H1 (cell line): Measurements from ENCODE around the gene NR5A1. TPM values are rescaled to one million over a fixed set of nuclear protein-coding genes. Genes with fewer than 3 reads are reported as not detected.

Experiments used
- CTCF ChIA-PET: fragments of 300-600 bp; sonication (Branson Sonifier 250); formaldehyde crosslinking; loops from one replicate; lab custom pipeline; 2021; ENCODE audit not compliant: partially characterized antibody; lab: Charles Lee
- POLR2A ChIA-PET: fragments of 300-600 bp; sonication (Branson Sonifier 250); formaldehyde crosslinking; loops from one replicate; lab custom pipeline; 2021; ENCODE audit warnings: inconsistent platforms; ENCODE audit not compliant: partially characterized antibody; lab: Charles Lee
- DNase-seq, 2 experiments: peaks; one replicate each; pipeline versions ENCODE4 v3.0.0 to v3.0.0-alpha.2; 2010 to 2022; ENCODE audit warnings: low spot score in 2 of 2, low read depth in 1 of 2, mixed read lengths in 1 of 2
- FAIRE-seq: peaks from 2 replicates; lab custom pipeline; 2011; peaks lifted over from hg19 to GRCh38; lab: Jason Lieb, UNC
- H2AFZ ChIP-seq: 2 replicates; pipeline ENCODE4 v1.8.1; 2012; ENCODE audit warnings: low read length, inconsistent platforms
- H2AK5ac ChIP-seq: 2 replicates; pipeline ENCODE4 v1.6.1; 2013; ENCODE audit warnings: low read depth, low read length
- H2BK120ac ChIP-seq: replicated peaks from 2 replicates; pipeline ENCODE3; 2013; ENCODE audit warnings: low read depth, low read length, inconsistent platforms
- H2BK12ac ChIP-seq: 2 replicates; pipeline ENCODE4 v1.6.1; 2013; ENCODE audit warnings: low read depth, low read length
- H2BK15ac ChIP-seq: 2 replicates; pipeline ENCODE4 v1.6.1; 2013; ENCODE audit warnings: low read length
- H2BK20ac ChIP-seq: 2 replicates; pipeline ENCODE4 v1.6.1; 2013; ENCODE audit warnings: low read length
- H2BK5ac ChIP-seq: 2 replicates; pipeline ENCODE4 v1.6.1; 2013; ENCODE audit warnings: low read depth, low read length
- H3K14ac ChIP-seq: 2 replicates; pipeline ENCODE4 v1.6.1; 2013; ENCODE audit warnings: inconsistent platforms; ENCODE audit not compliant: insufficient read length
- H3K18ac ChIP-seq: 2 replicates; pipeline ENCODE4 v1.6.1; 2013; ENCODE audit warnings: low read length; ENCODE audit errors: extremely low read depth
- H3K23ac ChIP-seq: 2 replicates; pipeline ENCODE4 v1.6.1; 2013; ENCODE audit warnings: inconsistent platforms; ENCODE audit not compliant: insufficient read length
- H3K23me2 ChIP-seq: 2 replicates; pipeline ENCODE4 v1.6.1; 2013; ENCODE audit warnings: low read depth, low read length
- H3K27ac ChIP-seq: 2 replicates; pipeline ENCODE4 v1.6.1; 2011; ENCODE audit warnings: low read depth, low read length, inconsistent platforms
- H3K27me3 ChIP-seq, 4 experiments: replicated peaks in 1 of 4; 1 replicate in 1 of 4; 2 replicates in 3 of 4; pipeline versions ENCODE4 v1.6.1 to v1.8.1; 2011 to 2013; ENCODE audit warnings: low read length in 3 of 4, mild to moderate bottlenecking in 3 of 4, inconsistent platforms in 2 of 4, mixed read lengths in 2 of 4, moderate library complexity in 1 of 4; ENCODE audit not compliant: control insufficient read depth in 3 of 4, insufficient read depth in 3 of 4; ENCODE audit errors: extremely low read depth in 1 of 4
- H3K36me3 ChIP-seq, 4 experiments: 2 replicates each; pipeline versions ENCODE4 v1.6.1 to v1.8.1; 2011 to 2013; ENCODE audit warnings: mild to moderate bottlenecking in 4 of 4, low read length in 3 of 4, moderate library complexity in 2 of 4, control low read depth in 1 of 4, inconsistent platforms in 1 of 4; ENCODE audit not compliant: insufficient read depth in 4 of 4, control insufficient read depth in 2 of 4
- H3K4ac ChIP-seq: replicated peaks from 2 replicates; pipeline ENCODE3; 2013; ENCODE audit warnings: low read length, low read depth, mixed read lengths, inconsistent platforms; ENCODE audit not compliant: insufficient read length
- H3K4me1 ChIP-seq, 4 experiments: replicated peaks in 1 of 4; 1 replicate in 1 of 4; 2 replicates in 3 of 4; pipeline versions ENCODE4 v1.6.1 to v1.8.1; 2011 to 2013; ENCODE audit warnings: low read length in 3 of 4, inconsistent platforms in 2 of 4, mixed read lengths in 1 of 4; ENCODE audit not compliant: insufficient read depth in 4 of 4, control insufficient read depth in 3 of 4
- H3K4me2 ChIP-seq, 2 experiments: 2 replicates each; pipeline versions ENCODE4 v1.6.1 to v1.8.1; 2011 to 2013; ENCODE audit warnings: low read depth in 2 of 2, low read length in 2 of 2, control low read depth in 1 of 2, inconsistent platforms in 1 of 2, mild to moderate bottlenecking in 1 of 2; ENCODE audit not compliant: insufficient read depth in 1 of 2
- H3K4me3 ChIP-seq, 4 experiments: fragments of 200-600, 300-600 bp in 1 of 4; sonication (generic), shearing (Covaris generic), sonication (Bioruptor Twin) in 1 of 4; 2 replicates each; pipeline versions ENCODE4 v1.5.1 to v1.8.1; 2011 to 2016; ENCODE audit warnings: low read length in 4 of 4, low read depth in 3 of 4, control low read depth in 2 of 4, inconsistent platforms in 2 of 4, mild to moderate bottlenecking in 2 of 4, mixed read lengths in 1 of 4, moderate library complexity in 1 of 4; ENCODE audit not compliant: insufficient read depth in 2 of 4; ENCODE audit errors: extremely low read depth in 1 of 4
- H3K56ac ChIP-seq: replicated peaks from 2 replicates; pipeline ENCODE3; 2013; ENCODE audit warnings: low read depth, mild to moderate bottlenecking, mixed read lengths, low read length, inconsistent platforms; ENCODE audit not compliant: insufficient read length
- H3K79me1 ChIP-seq: 2 replicates; pipeline ENCODE4 v1.6.1; 2013; ENCODE audit warnings: low read depth, low read length, control low read depth
- H3K79me2 ChIP-seq, 2 experiments: 2 replicates each; pipeline versions ENCODE4 v1.6.1 to v1.8.1; 2012 to 2013; ENCODE audit warnings: low read length in 2 of 2, mild to moderate bottlenecking in 2 of 2, inconsistent platforms in 1 of 2; ENCODE audit not compliant: insufficient read depth in 2 of 2, control insufficient read depth in 1 of 2
- H3K9ac ChIP-seq, 4 experiments: replicated peaks in 1 of 4; 1 replicate in 1 of 4; 2 replicates in 3 of 4; pipeline versions ENCODE4 v1.6.1 to v1.8.1; 2011 to 2013; ENCODE audit warnings: low read depth in 3 of 4, low read length in 3 of 4, control low read depth in 2 of 4, mild to moderate bottlenecking in 2 of 4, moderate library complexity in 2 of 4, inconsistent platforms in 1 of 4; ENCODE audit errors: extremely low read depth in 1 of 4
- H3K9me3 ChIP-seq, 2 experiments: 2 replicates each; pipeline versions ENCODE4 v1.6.1 to v1.8.1; 2012 to 2013; ENCODE audit warnings: mild to moderate bottlenecking in 2 of 2, moderate library complexity in 2 of 2, control low read depth in 1 of 2, inconsistent platforms in 1 of 2, low read depth in 1 of 2, low read length in 1 of 2, mixed read lengths in 1 of 2; ENCODE audit not compliant: insufficient read depth in 2 of 2
- H4K20me1 ChIP-seq, 2 experiments: replicated peaks in 1 of 2; 2 replicates each; pipeline versions ENCODE3 to v1.8.1; 2011 to 2013; ENCODE audit warnings: inconsistent platforms in 2 of 2, low read length in 2 of 2, mild to moderate bottlenecking in 1 of 2; ENCODE audit not compliant: insufficient read depth in 2 of 2, control insufficient read depth in 1 of 2
- H4K5ac ChIP-seq: 2 replicates; pipeline ENCODE4 v1.6.1; 2013; ENCODE audit warnings: low read length, low read depth, mixed read lengths, inconsistent platforms; ENCODE audit not compliant: insufficient read length
- H4K8ac ChIP-seq: 2 replicates; pipeline ENCODE4 v1.8.0; 2013; ENCODE audit warnings: mild to moderate bottlenecking, moderate library complexity, low read length, inconsistent platforms; ENCODE audit not compliant: insufficient read depth; ENCODE audit errors: extremely low read depth
- H4K91ac ChIP-seq: replicated peaks from 2 replicates; pipeline ENCODE3; 2013; ENCODE audit warnings: low read length, mixed read lengths, inconsistent platforms; ENCODE audit not compliant: insufficient read length
- CBX8 ChIP-seq: fragments of 300-800, 300-1000 bp; sonication (generic); IDR thresholded peaks from 2 replicates; pipeline ENCODE4 v1.7.1; 2016; ENCODE audit warnings: low read depth, low read length, borderline replicate concordance
- CTBP2 ChIP-seq: IDR thresholded peaks from 2 replicates; pipeline ENCODE4 v1.7.0; 2011; ENCODE audit warnings: borderline replicate concordance, mild to moderate bottlenecking, moderate library complexity, mixed read lengths, low read length; ENCODE audit not compliant: insufficient read depth, insufficient read length
- EP300 ChIP-seq, 2 experiments: IDR thresholded peaks; 1 replicate in 1 of 2; 2 replicates in 1 of 2; pipeline ENCODE4 v1.6.1; 2011 to 2012; ENCODE audit warnings: low read depth in 2 of 2, low read length in 2 of 2, mild to moderate bottlenecking in 2 of 2, borderline replicate concordance in 1 of 2, inconsistent platforms in 1 of 2, moderate library complexity in 1 of 2
- MAFK ChIP-seq: IDR thresholded peaks from 2 replicates; pipeline ENCODE4 v1.6.1; 2012; ENCODE audit warnings: low read depth, mild to moderate bottlenecking, improper control_type of control experiment, low read length
- PHF8 ChIP-seq: fragments of 200-600 bp; sonication (generic); conservative IDR thresholded peaks from 2 replicates; pipeline ENCODE4 v1.7.1; 2012; ENCODE audit warnings: low read depth, mild to moderate bottlenecking, inconsistent platforms, low read length, moderate library complexity
- SAP30 ChIP-seq: fragments of 300-600 bp; sonication (generic); IDR thresholded peaks from 2 replicates; pipeline ENCODE4 v1.7.1; 2012; ENCODE audit warnings: low read length, moderate library complexity, mild to moderate bottlenecking, inconsistent platforms; ENCODE audit not compliant: insufficient read depth, insufficient replicate concordance
- WGBS, 2 experiments: shearing (Covaris generic) in 1 of 2; methylation state at CpG; one replicate each; pipeline versions ENCODE4 v1.1.6 to v1.1.7; 2013 to 2015; ENCODE audit warnings: low lambda C conversion rate in 2 of 2, mixed read lengths in 2 of 2, inconsistent platforms in 1 of 2, low coverage in 1 of 2, missing lambda C conversion rate in 1 of 2; ENCODE audit not compliant: insufficient replicate concordance in 2 of 2, insufficient coverage in 1 of 2, insufficient read length in 1 of 2; ENCODE audit errors: extremely low coverage in 1 of 2, missing lambda C conversion rate in 1 of 2; 5-methylcytosine and 5-hydroxymethylcytosine counted together
- polyA plus RNA-seq, 7 experiments: library from polyadenylated mRNA; depleted of rRNA in 3 of 7; stranded (reverse) in 5 of 7; unstranded in 2 of 7; fragments of >200 nt in 5 of 7; fragments of 200-250 nt in 2 of 7; gene quantifications; 1 replicate in 5 of 7; 2 replicates in 1 of 7; 4 replicates in 1 of 7; pipeline versions ENCODE4 v1.2.1 to v1.2.3, GENCODE V29; 2011 to 2013; ENCODE audit warnings: missing spikeins in 2 of 7, mixed read lengths in 2 of 7
- total RNA-seq: library from RNA; stranded (reverse); fragmentation: NEBNext Ultra II Directional; extraction: Animal tissue kit (Norgen Biotek cat#: 25700); gene quantifications from 2 replicates; pipeline ENCODE4 v1.2.1, GENCODE V29; 2021

The NR5A1 gene
- total and polyA plus RNA-seq, 2 of the 8 experiments (the other 6 are each of a cell fraction or from before 2014, with no cell fraction given) = 0.29 to 0.58 TPM

GRCh38 chr9:124552273-124552605, 45.0 kb upstream of the NR5A1 start:
- 98% methylated on average over 2 of the region's 2 CpGs; no CpG with 5 or more reads in 1 of the 2 experiments for WGBS, 2 experiments
- no peak overlapping the region for H3K27ac ChIP-seq

More at GRCh38 chr9:124552273-124552605, 45.0 kb upstream of the NR5A1 start:
- Histone ChIP-seq H3K9ac (no peak overlapping the region), H3K4me1 (peaks cover 3 to 8% (median 5%) of the 10 kb centered on the region in 4 experiments; a peak in 5 of 7 replicates), H4K5ac (no peak overlapping the region), H3K23me2 (no peaks in the 10 kb centered on the region), H3K23ac (no peak overlapping the region), H3K14ac (no peak overlapping the region), H3K79me2 (peaks cover 2 to 15% of the 10 kb centered on the region in 2 experiments; a peak in 1 of 4 replicates), H3K79me1 (peaks cover 4% of the 10 kb centered on the region; the same call in 1 of the 2 replicates), H3K56ac (no peak overlapping the region), H2BK5ac (no peak overlapping the region), H3K4me3 (no peak overlapping the region), H2BK12ac (no peak overlapping the region; the same call in 1 of the 2 replicates), H3K4me2 (no peak overlapping the region)
- TF ChIP-seq SAP30 (no peak), PHF8 (no peak), MAFK (no peak), CBX8 (no peak), EP300 (IDR thresholded peaks at IDR 0.05; ENCODE audit: borderline replicate concordance in 1 of 2, low read depth in 2 of 2, low read length in 2 of 2) (no peak), CTBP2 (no peak)
- TF ChIP-seq, all 59 proteins: peak for 0
- no peaks in the 10 kb centered on the region for H3K9me3 ChIP-seq
- no peak overlapping the region for H4K91ac ChIP-seq
- POLR2A ChIA-PET = interaction anchor here (1.1 to 1.4 kb wide), 4 partner anchors 15 to 60 kb away, joined by 3 to 4 read pairs (median 3); no protein-coding TSS in a partner anchor
- no peaks in the 10 kb centered on the region for H3K27me3 ChIP-seq
- peaks cover 0 to 2% of the 10 kb centered on the region in 2 experiments for H4K20me1 ChIP-seq
- H2AK5ac ChIP-seq = no peak overlapping the region
- H4K8ac ChIP-seq = no peak overlapping the region
- no peak overlapping the region for H2BK120ac ChIP-seq
- CTCF ChIA-PET = interaction anchor here (0.6 to 10.3 kb wide), 45 partner anchors 9 to 356 kb away, joined by 3 to 128 read pairs (median 4); partner anchors contain the start of gene WDR38
- no peak overlapping the region for H3K18ac ChIP-seq
- H3K36me3 ChIP-seq = peaks cover 0 to 6% (median 2%) of the 10 kb centered on the region in 4 experiments; a peak in 1 of 8 replicates
- FAIRE-seq = no peak
- DNase-seq = no peak
- H2BK15ac ChIP-seq = no peak overlapping the region
- no peak overlapping the region for H2AFZ ChIP-seq
- H2BK20ac ChIP-seq = no peak overlapping the region
- no peak overlapping the region for H3K4ac ChIP-seq
